ENCODE measurements around the gene UNC45A. TPM values are rescaled to one million over a fixed set of nuclear protein-coding genes. Genes with fewer than 3 reads are reported as not detected.

Gene UNC45A
- total and polyA plus RNA-seq, 2 donors (not counting 1 experiment from before 2014, with no cell fraction given), result 56.3 to 79.0 TPM

GRCh38 chr15:90929246-90930019 lies 5.7 kb upstream of the UNC45A start:
- H3K27me3 ChIP-seq (replicated peaks in 1 of 4; ENCODE audit: control extremely low read depth in 1 of 4, control insufficient read depth in 3 of 4, insufficient read depth in 4 of 4, low read length in 3 of 4), result no peaks in the 10 kb centered on the region
- peak overlapping the region; percentile 64 to 79 (median 70) for H3K4me3 ChIP-seq (ENCODE audit: control extremely low read depth in 1 of 5, extremely low read depth in 1 of 5, insufficient read depth in 1 of 5, low read depth in 2 of 5, low read length in 4 of 5)
- ChIA-PET CTCF (interaction anchor here (1.1 to 9.5 kb wide), 6 partner anchors 7 to 609 kb away, joined by 3 to 260 read pairs (median 26); partner anchors contain the start of genes MAN2A2 and RCCD1), POLR2A (interaction anchor here (0.6 to 6.9 kb wide), 3 partner anchors 27 to 542 kb away, joined by 3 to 66 read pairs (median 9); partner anchors contain the start of genes MAN2A2 and VPS33B)
- H3K4me1 Mint-ChIP-seq, result peaks cover 34% of the 10 kb centered on the region
- H3K36me3 ChIP-seq (replicated peaks in 1 of 2; ENCODE audit: control extremely low read depth in 1 of 2, control insufficient read depth in 1 of 2, extremely low read depth in 1 of 2, insufficient read depth in 2 of 2, low read length in 1 of 2), result no peaks in the 10 kb centered on the region
- H4K20me1 ChIP-seq (ENCODE audit: control insufficient read depth, insufficient read depth, low read length, poor library complexity, severe bottlenecking), result no peaks in the 10 kb centered on the region
- WGBS (ENCODE audit: insufficient coverage), result 41% methylated on average over 17 of the region's 21 CpGs
- intact Hi-C loops (cut with micrococcal nuclease), result loop anchor here (5.0 to 10.0 kb wide), 3 partner anchors 737 to 1235 kb away; partner anchors contain the start of genes AP3S2, PEX11A and WDR93
- H3K4me2 ChIP-seq (replicated peaks; ENCODE audit: low read depth, low read length, poor library complexity, severe bottlenecking), result peak overlapping the region; percentile 94
- peaks cover 30 to 46% of the 10 kb centered on the region in 2 donors for H3K4me1 ChIP-seq (ENCODE audit: control insufficient read depth in 2 of 2, insufficient read depth in 2 of 2, low read length in 2 of 2)
- no peaks in the 10 kb centered on the region for H3K79me2 ChIP-seq (ENCODE audit: control insufficient read depth, insufficient read depth, low read length)
- no peak for ATAC-seq (ENCODE audit: low read depth)
- no peaks in the 10 kb centered on the region for H3K9me3 ChIP-seq (ENCODE audit: control extremely low read depth in 1 of 3, control insufficient read depth in 2 of 3, insufficient read depth in 1 of 3, low read length in 2 of 3)
- H3K9me3 Mint-ChIP-seq (ENCODE audit: insufficient read depth), result no peaks in the 10 kb centered on the region
- peak overlapping the region; percentile 99 for H3K27ac Mint-ChIP-seq
- no peak for DNase-seq
- no peaks in the 10 kb centered on the region for H3K27me3 Mint-ChIP-seq
- H3K27ac ChIP-seq (ENCODE audit: low read length in 2 of 2), result peak overlapping the region; percentile 88 to 93
- TF ChIP-seq EZH2 (IDR thresholded peaks at IDR 0.05; ENCODE audit: borderline replicate concordance, insufficient read depth, low read depth, low read length, poor library complexity, severe bottlenecking) (no peak), CTCF (IDR thresholded peaks at IDR 0.05) (no peak)
- H3K4me3 Mint-ChIP-seq, result peak overlapping the region; percentile 98
- peak overlapping the region; percentile 77 for H2AFZ ChIP-seq (ENCODE audit: insufficient read depth, low read depth, low read length, poor library complexity, severe bottlenecking)
- peak overlapping the region; percentile 78 for H3K9ac ChIP-seq (ENCODE audit: low read length)
